ENCODE results near the gene LOC128125822.

Gene LOC128125822

DNA sequence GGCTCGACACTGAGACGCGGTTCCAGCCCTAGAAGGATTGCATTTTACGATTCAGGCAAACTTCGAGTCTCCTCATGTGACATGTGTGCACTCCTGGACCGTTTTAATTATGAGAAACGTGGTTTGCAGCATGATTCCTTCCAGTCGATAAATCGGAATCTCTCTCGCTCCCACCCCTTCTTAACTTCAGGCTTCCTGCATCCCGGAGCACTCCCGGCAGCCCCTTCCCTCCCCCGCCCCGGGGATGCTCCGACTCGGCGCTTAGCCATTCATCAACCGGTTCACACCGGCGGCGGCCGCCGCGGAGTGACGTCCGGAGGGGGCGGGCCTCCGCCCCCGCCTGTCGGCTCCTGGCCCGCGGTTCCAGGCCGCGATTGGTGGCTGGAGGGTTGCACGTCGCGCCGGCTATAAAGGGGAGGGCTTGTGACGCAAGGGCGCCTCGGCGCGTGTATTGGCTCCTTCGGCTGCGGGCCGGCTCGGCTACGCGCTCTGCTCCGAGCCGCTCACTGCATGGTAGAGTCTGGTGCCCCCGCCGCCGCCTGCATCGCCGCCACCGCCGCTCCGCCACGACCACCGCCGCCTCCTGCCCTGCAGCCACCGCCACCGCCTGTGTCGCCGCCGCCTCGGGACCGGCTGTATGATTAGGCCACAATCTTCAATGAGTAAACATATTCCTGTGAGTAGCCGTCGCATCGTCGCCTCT is at the start of gene LOC128125822, which contains the start of gene PTP4A1 (continued):
- TF ChIP-seq, protein P1, sequence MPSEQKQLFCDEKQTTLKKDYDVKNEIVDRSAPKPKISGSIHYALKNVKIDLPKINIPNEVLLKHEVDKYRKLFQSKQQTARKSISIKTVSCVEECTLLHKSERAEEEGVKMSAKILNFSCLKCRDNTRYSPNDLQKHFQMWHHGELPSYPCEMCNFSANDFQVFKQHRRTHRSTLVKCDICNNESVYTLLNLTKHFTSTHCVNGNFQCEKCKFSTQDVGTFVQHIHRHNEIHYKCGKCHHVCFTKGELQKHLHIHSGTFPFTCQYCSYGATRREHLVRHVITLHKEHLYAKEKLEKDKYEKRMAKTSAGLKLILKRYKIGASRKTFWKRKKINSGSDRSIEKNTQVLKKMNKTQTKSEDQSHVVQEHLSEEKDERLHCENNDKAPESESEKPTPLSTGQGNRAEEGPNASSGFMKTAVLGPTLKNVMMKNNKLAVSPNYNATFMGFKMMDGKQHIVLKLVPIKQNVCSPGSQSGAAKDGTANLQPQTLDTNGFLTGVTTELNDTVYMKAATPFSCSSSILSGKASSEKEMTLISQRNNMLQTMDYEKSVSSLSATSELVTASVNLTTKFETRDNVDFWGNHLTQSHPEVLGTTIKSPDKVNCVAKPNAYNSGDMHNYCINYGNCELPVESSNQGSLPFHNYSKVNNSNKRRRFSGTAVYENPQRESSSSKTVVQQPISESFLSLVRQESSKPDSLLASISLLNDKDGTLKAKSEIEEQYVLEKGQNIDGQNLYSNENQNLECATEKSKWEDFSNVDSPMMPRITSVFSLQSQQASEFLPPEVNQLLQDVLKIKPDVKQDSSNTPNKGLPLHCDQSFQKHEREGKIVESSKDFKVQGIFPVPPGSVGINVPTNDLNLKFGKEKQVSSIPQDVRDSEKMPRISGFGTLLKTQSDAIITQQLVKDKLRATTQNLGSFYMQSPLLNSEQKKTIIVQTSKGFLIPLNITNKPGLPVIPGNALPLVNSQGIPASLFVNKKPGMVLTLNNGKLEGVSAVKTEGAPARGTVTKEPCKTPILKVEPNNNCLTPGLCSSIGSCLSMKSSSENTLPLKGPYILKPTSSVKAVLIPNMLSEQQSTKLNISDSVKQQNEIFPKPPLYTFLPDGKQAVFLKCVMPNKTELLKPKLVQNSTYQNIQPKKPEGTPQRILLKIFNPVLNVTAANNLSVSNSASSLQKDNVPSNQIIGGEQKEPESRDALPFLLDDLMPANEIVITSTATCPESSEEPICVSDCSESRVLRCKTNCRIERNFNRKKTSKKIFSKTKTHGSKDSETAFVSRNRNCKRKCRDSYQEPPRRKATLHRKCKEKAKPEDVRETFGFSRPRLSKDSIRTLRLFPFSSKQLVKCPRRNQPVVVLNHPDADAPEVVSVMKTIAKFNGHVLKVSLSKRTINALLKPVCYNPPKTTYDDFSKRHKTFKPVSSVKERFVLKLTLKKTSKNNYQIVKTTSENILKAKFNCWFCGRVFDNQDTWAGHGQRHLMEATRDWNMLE (tag by site-specific recombination; conservative IDR thresholded peaks at IDR 0.05; ENCODE audit: low read depth): 0 out of 2 replicates have a peak, but pooled peaks have one; percentile 26
- no peak; the same call in 1 of the 2 replicates for TF ChIP-seq HOXD13 (CRISPR knock-in tag; IDR thresholded peaks at IDR 0.05; ENCODE audit: borderline replicate concordance)
- no peak for TF ChIP-seq ZNF623 (tag by site-specific recombination; IDR thresholded peaks at IDR 0.05)
- peak; percentile 97 for TF ChIP-seq SP2 (tag by site-specific recombination; IDR thresholded peaks at IDR 0.05)
- peak; percentile 35 for TF ChIP-seq SETDB1 (IDR thresholded peaks at IDR 0.05; ENCODE audit: insufficient read length, low read length)
- TF ChIP-seq GLIS1 (tag by site-specific recombination; IDR thresholded peaks at IDR 0.05): peak; percentile 54
- TF ChIP-seq, protein P2, sequence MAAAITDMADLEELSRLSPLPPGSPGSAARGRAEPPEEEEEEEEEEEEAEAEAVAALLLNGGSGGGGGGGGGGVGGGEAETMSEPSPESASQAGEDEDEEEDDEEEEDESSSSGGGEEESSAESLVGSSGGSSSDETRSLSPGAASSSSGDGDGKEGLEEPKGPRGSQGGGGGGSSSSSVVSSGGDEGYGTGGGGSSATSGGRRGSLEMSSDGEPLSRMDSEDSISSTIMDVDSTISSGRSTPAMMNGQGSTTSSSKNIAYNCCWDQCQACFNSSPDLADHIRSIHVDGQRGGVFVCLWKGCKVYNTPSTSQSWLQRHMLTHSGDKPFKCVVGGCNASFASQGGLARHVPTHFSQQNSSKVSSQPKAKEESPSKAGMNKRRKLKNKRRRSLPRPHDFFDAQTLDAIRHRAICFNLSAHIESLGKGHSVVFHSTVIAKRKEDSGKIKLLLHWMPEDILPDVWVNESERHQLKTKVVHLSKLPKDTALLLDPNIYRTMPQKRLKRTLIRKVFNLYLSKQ (tag by site-specific recombination; IDR thresholded peaks at IDR 0.05; ENCODE audit: borderline replicate concordance): no peak
- no peak for TF ChIP-seq ZNF132 (tag by site-specific recombination; IDR thresholded peaks at IDR 0.05; ENCODE audit: borderline replicate concordance)
- peak; percentile 96 for TF ChIP-seq IKZF3 (tag by site-specific recombination; IDR thresholded peaks at IDR 0.05)
- TF ChIP-seq, protein P3, sequence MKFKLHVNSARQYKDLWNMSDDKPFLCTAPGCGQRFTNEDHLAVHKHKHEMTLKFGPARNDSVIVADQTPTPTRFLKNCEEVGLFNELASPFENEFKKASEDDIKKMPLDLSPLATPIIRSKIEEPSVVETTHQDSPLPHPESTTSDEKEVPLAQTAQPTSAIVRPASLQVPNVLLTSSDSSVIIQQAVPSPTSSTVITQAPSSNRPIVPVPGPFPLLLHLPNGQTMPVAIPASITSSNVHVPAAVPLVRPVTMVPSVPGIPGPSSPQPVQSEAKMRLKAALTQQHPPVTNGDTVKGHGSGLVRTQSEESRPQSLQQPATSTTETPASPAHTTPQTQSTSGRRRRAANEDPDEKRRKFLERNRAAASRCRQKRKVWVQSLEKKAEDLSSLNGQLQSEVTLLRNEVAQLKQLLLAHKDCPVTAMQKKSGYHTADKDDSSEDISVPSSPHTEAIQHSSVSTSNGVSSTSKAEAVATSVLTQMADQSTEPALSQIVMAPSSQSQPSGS (tag by site-specific recombination; IDR thresholded peaks at IDR 0.05; ENCODE audit: low read depth): 0 out of 2 replicates have a peak, but pooled peaks have one; percentile 24
- no peak for TF ChIP-seq ZNF514 (tag by site-specific recombination; IDR thresholded peaks at IDR 0.05)
- no peak for TF ChIP-seq ZNF777 (tag by site-specific recombination; IDR thresholded peaks at IDR 0.05; ENCODE audit: borderline replicate concordance)
- TF ChIP-seq, protein P4, sequence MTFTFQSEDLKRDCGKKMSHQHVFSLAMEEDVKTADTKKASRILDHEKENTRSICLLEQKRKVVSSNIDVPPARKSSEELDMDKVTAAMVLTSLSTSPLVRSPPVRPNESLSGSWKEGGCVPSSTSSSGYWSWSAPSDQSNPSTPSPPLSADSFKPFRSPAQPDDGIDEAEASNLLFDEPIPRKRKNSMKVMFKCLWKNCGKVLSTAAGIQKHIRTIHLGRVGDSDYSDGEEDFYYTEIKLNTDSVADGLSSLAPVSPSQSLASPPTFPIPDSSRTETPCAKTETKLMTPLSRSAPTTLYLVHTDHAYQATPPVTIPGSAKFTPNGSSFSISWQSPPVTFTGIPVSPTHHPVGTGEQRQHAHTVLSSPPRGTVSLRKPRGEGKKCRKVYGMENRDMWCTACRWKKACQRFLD (tag by site-specific recombination; IDR thresholded peaks at IDR 0.05): no peak
- no peak for TF ChIP-seq ZNF138 (tag by site-specific recombination; IDR thresholded peaks at IDR 0.05; ENCODE audit: borderline replicate concordance)
- TF ChIP-seq ZNF335 (tag by site-specific recombination; conservative IDR thresholded peaks at IDR 0.05): peak; percentile 97
- no peak for TF ChIP-seq ZNF548 (tag by site-specific recombination; IDR thresholded peaks at IDR 0.05)
- TF ChIP-seq, protein P5, sequence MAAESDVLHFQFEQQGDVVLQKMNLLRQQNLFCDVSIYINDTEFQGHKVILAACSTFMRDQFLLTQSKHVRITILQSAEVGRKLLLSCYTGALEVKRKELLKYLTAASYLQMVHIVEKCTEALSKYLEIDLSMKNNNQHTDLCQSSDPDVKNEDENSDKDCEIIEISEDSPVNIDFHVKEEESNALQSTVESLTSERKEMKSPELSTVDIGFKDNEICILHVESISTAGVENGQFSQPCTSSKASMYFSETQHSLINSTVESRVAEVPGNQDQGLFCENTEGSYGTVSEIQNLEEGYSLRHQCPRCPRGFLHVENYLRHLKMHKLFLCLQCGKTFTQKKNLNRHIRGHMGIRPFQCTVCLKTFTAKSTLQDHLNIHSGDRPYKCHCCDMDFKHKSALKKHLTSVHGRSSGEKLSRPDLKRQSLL (tag by site-specific recombination; IDR thresholded peaks at IDR 0.05): no peak
- TF ChIP-seq ZNF114 (tag by site-specific recombination; IDR thresholded peaks at IDR 0.05): no peak
- TF ChIP-seq, protein P6, sequence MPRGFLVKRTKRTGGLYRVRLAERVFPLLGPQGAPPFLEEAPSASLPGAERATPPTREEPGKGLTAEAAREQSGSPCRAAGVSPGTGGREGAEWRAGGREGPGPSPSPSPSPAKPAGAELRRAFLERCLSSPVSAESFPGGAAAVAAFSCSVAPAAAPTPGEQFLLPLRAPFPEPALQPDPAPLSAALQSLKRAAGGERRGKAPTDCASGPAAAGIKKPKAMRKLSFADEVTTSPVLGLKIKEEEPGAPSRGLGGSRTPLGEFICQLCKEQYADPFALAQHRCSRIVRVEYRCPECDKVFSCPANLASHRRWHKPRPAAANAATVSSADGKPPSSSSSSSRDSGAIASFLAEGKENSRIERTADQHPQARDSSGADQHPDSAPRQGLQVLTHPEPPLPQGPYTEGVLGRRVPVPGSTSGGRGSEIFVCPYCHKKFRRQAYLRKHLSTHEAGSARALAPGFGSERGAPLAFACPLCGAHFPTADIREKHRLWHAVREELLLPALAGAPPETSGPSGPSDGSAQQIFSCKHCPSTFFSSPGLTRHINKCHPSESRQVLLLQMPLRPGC (tag by site-specific recombination; IDR thresholded peaks at IDR 0.05): peak; percentile 51; the same call in 1 of the 2 replicates
- 0 out of 2 replicates have a peak, but pooled peaks have one; percentile 28 for TF ChIP-seq ZNF558 (tag by site-specific recombination; IDR thresholded peaks at IDR 0.05)
- no peak for TF ChIP-seq ZNF23 (tag by site-specific recombination; IDR thresholded peaks at IDR 0.05; ENCODE audit: borderline replicate concordance)
- TF ChIP-seq ZNF549 (tag by site-specific recombination; IDR thresholded peaks at IDR 0.05): peak; percentile 70
- TF ChIP-seq ZNF629 (tag by site-specific recombination; IDR thresholded peaks at IDR 0.05): peak; percentile 97
- TF ChIP-seq ZFHX2 (tag by site-specific recombination; conservative IDR thresholded peaks at IDR 0.05): peak; percentile 78
- TF ChIP-seq, protein P7, sequence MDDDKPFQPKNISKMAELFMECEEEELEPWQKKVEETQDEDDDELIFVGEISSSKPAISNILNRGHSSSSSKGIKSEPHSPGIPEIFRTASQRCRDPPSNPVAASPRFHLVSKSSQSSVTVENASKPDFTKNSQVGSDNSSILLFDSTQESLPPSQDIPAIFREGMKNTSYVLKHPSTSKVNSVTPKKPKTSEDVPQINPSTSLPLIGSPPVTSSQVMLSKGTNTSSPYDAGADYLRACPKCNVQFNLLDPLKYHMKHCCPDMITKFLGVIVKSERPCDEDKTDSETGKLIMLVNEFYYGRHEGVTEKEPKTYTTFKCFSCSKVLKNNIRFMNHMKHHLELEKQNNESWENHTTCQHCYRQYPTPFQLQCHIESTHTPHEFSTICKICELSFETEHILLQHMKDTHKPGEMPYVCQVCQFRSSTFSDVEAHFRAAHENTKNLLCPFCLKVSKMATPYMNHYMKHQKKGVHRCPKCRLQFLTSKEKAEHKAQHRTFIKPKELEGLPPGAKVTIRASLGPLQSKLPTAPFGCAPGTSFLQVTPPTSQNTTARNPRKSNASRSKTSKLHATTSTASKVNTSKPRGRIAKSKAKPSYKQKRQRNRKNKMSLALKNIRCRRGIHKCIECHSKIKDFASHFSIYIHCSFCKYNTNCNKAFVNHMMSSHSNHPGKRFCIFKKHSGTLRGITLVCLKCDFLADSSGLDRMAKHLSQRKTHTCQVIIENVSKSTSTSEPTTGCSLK (tag by site-specific recombination; IDR thresholded peaks at IDR 0.05): no peak
